ENCODE results near the gene CROCC2.

CROCC2 gene

DNA sequence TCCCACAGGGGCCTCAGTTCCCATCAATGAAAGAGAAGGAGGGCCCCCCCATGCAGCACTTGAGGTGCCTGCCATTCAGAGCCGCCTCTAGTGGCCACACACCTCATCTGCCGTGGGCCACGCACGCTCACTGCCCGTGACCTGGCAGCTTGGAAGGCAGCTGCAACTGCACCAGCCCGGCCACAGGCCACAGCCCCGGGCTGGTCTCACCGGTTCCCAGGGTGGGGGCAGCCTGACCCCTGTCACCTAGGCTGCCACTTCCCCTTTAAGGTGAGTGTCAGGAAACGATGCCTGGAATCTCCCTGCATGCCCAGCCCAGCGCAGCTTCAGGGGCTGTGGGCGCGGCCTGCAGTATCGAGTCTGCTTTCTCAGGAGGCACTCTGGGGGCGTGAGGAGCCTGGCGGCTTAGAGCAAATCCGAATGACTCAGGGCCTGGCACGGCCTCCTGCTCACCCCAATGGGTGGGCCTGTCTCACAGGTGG lies 12.7 kb upstream of the CROCC2 start:
- no peak for DNase-seq

DNA sequence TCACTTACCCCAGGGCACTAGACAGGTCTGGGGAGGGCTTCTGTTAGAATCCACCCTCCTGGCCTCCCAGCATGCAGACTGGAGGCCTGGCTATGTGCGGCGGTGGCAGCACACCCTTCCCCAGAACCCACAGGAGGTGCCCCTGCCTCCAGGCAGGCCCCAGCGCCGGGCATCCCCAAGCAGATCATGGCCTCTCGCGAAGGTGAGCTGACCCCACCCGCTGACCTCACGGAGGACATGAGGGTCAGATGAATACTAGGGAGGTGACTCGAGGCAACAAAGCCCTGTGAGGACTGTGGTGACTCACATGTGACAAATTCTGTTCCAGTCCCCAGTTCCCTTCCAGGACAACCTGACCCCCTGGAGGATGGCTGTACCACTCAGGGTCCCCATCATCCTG lies 12.1 kb upstream of the CROCC2 start:
- DNase-seq, result no peak

DNA sequence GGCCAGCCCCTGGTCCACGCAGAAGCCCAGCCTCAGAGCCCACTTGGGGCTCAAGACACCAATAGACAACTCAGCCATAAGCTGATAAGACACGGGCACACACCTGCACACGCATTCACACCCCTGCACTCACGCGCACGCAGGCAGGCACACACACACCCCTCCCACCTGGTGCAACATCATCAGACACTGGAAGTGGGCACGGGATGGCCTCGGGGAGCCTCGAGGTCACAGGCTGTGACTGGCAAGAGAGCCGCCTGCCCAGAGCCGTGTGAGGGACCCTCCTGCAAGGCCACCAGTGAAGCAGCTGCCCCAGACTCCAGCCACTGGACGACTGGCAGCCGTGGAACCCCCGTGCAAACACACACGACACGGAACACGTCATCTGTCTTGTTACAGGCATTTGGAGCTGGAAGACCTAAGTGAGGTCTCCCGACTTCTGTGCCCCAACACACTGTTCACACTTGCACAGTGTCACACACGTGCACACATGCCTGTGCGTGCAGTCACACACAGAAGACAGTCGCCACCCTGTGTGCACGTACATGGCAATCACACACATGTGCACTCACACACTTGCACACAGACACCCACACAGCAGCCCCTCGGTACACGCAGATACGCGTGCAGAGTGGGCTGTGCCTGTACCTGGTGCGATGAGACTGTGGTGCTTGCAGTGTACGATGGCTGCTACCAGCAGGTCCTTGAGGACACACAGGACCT lies 11.1 kb upstream of the CROCC2 start:
- DNase-seq, result no peak

DNA sequence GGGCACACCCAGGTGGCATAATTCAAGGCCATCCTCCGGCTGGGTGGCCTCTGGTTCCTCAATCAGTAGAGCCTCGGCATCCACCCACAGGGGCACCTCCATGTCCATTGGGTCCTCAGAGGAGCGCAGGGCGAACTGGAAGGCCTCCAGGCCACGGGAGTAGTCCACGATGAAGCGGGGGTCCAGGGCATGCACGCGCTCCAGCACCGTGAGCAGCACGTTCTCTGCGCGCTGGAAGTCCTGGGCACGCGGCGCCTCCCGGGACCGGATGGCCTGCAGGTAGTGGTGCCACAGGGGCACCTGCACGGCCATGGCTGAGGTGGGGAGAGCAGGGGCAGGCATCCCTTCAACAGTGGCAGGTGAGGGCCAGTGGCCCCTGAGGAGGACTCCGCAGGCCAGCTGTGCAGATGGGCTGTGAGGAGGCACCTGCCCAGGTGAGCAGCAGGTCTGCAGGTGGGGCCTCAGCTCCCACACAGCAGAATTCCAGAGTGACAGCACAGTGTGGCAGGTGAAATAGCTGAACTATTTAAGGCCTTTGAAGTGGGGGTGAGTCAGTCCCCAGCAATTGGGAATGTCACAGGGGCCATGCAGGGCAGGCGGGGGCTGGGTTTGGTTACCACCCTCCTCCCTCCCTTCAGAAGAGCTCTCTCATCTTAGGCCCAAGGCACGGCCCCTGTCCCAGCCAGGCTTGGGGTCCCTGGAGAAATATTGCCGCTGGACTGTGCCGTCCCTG lies 10.3 kb upstream of the CROCC2 start, which contains the start of gene MAB21L4:
Gene MAB21L4 (minus strand): TSS at position 501 of the 733 bp plus-strand sequence. CDS start 159 bp downstream, at position 342.
- DNase-seq, result no peak

DNA sequence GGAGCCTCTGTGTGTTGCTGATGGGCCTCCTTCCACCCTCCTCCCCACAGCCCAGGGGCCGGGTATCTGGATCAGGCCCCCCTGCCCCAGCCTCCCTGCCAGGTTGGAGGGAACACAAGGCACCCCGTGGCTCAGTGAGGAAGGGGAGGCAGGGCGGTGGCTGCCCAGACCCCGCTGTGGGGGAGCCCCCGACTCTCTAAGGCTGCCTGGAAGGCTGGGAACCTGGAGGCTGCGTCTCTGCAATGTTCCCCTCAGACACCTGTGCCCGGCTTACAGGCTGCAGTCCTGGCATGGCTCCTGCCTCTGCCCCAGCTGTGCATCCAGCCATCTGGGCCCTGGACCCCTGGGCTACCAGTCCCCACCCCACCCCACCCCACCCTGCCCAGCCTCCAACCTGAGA lies 9.7 kb upstream of the CROCC2 start:
- no peak for DNase-seq

DNA sequence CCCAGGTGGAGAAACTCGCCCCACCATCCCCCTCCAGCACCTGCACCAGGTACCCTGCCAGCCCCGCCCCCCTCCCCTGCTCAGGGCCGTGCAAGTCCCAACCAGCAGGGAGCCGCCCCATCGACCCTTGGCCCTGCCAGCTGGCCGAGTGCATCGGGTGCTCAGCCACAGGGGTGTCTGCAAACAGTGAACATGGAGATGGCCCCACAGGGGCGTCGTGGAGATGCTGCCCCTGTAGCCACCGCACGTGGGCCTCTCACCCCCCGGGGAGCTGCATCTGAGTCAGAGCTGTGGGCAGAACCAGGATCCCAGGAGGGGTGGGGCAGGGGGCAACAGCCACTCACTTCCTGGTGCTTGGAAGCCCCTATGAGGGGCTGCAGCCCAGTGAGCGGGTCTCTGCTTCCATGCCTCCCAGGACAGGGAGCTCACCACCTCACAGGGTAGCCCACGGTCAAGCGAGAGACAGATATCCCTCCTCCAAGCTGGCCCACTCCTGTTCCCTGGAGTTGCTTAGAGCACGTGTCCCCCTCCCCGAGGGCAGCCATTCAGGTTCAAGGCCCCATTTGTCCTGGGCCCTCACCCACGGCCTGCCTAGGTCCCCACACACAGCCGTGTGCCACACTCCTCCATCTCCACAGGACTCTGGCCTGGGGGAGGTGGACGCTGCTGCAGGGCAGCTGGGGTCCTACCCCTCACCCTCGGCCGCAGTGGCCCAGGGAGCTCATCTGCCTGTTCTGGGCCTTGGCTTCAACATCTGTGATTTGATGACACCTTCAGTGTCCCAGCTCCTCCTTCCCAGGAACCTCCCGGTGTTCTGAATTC lies 9.1 kb upstream of the CROCC2 start:
- peak; percentile 50 for DNase-seq

DNA sequence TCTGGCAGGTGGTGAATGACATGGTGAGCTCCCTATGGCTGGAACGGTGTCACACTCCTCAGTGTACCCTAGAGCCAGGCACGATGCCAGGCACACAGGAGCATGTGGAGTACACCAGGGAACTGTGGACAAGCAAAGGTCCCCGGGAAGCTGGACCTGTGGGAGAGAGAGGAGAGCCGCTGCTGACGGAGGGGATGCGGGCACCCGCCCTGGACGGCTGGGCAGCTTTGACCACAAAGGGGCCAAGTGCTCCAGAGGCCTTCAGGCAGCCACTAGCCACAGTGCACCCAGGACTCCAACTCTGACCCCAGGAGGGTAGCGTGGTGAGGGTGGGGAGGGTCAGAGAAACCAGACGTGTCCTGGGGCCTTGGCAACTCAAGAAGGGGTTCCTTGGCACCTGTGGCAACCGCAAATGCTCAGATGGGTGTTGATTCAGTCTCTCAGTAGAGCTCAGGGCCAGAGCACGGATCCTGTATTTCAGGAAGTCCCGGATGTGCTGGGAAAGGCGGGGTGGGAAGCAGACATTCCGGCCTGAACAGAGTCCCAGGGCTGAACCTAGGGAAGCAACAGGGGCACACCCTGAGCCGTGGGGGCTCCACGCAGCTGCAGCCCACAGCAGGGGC lies 7.9 kb upstream of the CROCC2 start:
- no peak for DNase-seq

DNA sequence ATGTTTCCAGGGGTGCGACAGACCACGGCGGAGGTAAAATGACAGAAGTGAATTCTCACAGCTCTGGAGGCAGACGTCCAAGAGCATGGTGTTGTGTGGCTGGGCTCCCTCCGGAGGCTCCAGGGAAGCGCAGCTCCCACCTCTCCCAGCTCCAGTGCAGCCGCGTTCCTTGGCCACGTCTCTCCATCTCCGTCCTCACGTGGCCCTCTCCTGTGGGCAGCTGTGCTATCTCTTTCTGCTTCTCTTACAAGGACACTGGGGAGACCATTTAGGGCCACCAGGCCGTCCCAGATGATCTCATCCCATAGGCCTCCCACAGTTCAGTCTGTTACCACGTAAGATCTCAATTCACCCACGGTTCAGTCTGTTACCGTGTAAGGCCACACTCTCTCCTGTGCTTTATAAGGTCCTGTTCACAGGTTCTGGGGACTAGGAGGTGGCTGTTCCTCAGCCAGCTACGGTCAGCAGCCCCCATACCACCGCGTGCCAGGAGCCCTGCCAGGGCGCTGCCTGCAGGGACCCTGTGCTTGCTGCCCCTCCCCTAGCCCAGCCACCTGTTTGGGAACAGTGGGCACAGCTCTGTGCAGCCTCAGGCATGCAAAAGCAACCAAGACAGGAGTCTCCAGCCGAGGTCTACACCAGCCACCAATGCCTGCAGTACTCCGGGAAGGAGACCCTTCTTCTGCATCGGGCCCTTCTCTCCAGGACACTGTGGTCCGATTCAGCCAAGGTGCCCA lies 7.2 kb upstream of the CROCC2 start:
- no peak for DNase-seq

DNA sequence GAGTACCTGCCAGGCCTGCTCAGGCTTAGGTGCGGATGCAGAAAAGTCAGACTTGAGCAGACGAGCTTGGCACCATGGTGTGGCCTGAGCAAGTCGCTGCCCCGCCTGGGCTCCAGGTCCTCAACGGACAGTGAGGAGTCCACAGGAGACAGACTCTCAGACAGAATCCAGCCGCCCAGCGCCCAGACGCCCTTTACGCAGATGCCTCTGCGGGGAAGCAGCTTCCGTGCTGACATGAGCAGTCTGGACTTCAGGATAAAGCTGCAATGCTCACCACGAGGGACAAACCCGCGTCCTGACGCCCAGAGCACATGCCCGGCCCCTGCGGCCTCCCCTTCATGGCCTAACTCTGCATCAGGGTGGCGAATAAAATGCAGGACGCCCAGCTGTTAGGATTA lies 6.7 kb upstream of the CROCC2 start:
- no peak for DNase-seq

DNA sequence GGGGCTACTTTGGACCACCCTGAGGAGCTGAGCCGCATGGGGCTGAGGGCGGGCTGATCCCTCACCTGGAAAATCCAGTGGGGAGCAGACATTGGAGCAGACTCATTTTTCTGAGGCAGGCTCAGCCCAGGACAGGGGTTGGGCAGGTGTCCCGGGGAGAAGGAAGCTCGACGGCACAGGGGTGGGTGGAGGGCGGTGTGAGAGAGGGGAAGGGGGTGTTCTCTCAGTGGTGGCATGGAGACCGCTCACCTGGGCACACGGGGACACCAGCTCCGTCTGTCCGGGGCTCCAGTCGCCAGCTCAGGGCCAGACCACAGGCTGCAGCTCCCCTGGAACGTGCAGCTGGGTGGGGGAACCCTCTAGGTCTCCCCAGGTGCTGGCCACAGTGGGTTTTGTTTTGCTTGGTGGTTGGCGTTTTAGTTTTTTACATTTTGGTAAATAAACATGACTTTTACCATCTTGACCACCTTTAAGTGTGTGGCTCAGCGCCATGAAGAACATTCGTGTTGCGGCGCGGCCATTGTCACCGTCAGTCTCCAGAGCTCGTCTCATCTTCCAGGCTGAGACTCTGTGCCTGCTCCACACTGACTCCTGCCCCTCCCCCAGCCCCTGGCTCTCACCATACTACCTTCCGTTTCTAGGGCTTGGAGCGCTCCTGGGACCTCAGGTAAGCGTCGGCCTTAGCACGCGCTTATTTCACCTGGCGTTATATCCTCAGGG lies 5.8 kb upstream of the CROCC2 start:
- no peak for DNase-seq

DNA sequence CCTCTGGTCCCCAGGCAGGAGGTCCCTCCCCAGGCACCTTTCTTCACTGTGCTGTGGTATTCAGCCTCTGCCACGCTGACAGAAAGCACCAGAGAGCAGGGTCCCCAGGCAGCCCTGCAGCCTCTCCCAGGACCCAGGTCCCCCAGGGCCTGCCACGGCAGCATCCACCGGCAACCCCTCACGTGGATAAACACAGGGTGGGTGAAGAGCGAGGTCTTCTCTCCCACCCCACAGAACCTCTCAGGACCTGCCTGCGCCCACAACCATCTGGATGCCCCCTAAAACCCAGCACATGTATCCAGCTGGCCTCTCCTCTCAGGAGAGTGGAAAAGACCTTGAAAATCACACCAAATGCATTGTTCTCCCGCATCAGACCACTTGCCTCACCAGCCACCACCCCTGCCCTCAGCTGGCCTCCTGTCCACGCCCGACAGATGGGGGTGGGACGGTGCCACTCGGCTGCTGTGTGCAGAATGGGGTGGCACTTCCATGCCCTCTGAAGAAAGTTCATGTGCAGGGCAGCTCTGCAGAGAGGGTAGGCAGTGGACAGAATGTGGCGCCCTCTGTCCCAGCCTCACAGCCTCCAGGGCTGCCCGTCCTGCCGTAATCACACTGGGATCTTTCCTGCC lies 4.0 kb upstream of the CROCC2 start:
- DNase-seq, result no peak

DNA sequence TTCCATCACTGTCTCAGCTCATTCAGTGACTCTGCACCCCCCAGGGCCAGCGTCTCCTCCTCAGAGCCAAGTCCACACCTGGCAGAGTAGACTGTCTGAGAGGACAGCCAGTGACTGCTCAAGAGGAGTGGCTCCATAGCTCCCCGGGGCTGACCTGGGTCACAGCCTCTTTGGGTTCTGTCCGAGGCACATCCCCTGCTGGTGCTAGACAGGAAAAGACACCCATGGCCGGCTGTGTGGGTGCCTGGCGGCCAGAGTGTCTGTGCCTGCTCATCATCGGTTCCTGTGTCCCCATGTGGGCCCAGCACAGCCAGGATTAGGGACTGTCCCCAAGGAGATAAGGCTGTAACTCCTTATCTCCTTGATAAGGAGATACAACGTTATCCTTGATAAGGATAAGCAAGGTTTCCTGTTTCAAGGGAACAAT lies 3.5 kb upstream of the CROCC2 start:
- no peak for DNase-seq

DNA sequence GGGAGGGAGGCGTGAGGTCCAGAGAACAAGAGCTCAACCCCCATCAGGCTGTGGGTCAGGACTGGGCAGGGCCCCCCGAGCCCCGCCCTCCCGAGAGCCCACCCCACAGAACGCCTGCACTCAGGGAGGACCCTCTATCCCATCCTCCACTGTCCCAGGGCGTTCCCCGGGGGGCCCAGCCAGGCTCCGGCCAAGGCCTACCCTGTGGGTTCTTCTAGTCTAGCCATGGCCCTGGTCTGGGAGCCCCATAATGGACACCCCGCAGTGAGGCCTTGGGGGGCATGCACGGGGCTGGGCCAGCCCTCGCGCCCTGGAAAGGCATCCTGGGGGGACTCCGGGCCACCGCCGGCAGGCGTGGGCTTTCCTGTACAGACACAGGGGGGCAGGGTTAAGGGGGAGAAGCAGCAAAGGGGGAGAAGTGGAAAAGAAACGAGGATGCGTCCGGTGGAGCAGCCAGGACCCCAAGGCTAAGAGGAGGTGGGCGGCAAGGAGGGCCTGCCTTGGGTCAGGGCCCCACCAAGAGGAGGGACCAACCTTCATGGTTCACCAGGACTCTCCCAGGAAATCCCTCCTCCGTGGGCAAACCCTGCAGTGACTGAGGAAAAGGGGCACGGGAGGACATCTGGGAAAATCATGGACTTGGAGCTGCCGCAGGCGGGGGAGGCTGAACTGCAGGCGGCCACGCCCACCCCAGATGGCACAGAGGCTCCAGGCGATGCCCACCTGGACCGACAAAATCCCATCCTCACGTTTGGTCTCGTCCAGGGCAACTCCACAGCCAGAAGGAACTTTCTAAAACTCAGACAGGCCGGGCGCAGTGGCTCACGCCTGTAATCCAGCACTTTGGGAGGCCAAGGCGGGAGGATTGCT lies 2.7 kb upstream of the CROCC2 start:
- DNase-seq, result no peak

DNA sequence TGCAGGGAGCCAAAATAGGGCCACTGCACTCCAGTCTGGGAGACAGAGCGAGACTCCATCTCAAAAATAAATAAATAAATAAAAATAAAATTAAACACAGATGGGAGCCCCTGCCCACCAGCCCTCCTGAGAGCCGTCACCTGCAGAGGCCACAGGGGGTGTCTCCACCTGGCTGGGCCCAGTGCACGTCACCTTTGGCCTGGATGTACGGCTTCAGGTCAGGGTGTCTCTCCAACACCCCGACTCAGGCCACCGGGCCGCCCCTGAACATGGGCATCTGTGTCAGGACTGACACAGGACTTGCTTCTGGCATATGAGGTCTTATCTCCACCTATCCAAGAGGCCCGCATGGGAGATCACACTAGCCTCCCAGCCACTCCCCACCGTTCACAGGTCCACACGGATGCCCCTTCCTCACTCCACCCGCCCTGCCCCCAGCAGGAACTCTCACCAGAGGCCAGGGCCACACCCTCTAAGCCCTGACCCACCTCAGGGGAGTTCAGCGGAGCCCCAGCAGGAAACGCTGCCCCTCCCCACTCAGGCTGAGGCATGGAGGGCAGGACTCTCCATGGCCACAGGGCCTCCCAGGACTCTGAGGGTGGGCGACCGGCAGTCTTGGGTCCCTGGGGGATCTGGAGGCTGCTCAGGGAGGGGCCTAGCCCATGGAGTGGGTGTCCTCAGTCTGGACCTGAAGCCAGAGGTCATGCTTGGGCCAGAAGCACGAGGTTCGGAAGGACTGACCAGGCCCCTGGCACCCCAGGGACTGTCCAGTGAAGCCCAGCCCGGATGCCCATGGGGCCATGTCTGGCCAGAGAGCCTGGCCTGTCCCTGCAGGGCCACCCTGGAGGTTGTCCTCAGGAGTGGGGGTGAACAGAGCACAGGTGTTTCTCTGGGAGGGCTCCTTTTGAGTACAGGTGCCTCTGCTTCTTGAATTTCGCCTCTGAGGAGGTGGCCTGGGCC lies 1.6 kb upstream of the CROCC2 start:
- DNase-seq, result no peak

DNA sequence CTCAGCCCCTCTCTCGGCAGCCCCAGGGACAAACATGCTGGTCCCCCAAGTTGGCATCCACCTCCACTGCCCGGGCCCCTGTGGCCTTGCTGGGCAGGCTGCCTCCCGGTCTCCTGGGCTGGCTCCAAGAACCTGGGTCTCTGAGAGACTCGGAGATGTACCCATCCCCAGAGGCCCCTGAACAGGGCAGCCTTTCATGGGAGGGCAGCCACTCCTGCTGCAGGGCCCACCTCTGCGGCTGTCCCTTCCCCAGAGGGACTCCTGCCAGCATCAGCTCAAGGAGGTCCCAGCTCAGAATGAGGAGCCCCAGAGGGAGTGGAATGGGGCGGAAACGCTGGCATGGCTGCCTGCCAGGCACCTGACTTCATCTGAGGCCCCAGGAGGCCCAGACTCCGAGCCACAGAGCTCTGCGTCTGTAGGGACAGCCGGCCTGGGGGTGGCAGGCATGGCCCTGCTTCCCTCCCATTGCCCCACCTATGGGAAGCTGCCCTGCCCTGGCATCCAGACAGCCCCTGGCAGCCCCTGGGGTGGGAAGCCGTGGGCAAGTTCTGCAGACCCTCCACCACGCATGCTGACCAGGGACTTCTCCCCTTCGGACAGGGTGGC lies 857 bp upstream of the CROCC2 start:
- DNase-seq, result no peak

DNA sequence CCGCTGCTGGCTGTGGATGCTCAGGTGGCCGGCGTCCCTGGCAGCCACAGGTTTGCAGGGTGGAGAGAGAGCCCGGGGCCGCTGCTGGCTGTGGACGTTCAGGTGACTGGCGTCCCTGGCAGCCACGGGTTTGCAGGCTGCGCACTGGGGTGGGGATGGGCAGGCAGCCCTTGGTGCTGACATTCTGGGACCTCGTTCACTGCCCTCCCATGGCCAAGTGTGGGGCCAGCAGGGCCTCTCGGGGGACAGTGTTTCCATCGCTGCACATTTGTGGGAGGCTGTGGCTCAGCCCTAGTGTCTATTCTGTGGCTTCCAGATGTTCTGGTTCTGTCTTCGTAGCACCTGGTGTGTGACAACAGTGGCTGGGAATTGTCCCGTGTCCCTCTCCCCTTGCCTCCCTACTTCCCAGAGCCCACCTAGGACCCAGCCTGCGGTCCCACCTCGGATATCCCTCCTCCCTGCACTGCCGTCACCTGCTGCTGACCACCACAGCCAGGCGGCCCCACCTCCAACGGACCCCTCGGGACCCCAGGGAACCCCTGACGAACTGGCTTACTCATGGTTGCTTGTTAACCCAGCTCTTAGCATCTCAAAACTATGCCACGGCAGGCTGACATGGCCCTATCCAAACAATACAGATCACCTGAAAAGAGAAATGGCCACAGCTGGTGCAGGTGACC lies 915 bp downstream of the CROCC2 start:
- no peak for DNase-seq

DNA sequence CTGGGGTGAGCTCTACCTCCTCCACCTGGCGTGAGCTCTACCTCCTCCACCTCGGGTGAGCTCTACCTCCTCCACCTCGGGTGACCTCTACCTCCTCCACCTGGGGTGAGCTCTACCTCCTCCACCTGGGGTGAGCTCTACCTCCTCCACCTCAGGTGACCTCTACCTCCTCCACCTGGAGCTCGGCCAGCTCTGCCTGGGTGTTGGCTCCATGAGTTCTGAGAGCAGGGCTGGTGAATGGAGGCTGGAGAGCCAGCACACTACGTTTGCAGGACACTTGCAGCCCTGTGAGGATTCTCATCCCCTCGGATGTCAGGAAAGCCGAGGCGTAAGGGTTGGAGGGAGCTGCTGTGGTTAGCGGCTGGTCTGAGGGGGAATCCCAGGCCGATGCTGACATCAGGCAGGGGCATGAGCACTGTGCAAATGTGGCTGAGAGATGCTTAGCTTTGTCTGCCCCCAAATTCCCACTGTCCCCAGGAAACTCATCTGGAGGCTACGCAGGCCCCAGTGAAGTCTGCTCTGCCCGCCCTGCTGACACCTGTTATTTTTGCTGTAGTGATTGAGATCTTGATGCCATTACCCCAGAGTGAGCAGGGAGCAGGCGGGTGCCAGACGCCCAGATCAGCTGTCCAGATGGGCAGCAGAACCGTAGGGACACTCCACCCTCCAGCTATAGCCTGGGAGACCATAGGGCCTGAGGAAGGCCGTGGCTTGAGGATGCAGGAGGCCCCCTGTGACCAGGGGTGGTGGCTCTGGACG lies 3.3 kb downstream of the CROCC2 start:
- DNase-seq, result no peak
